SKM-1 treated with dmso at 0.1 percent for 144 hours (cell line): ENCODE results near the gene PTPRD.
"Not testable (repeated sequence)": the region's sequence is repeated elsewhere in the genome, so short reads cannot be mapped to it uniquely, and the experiment has no call there.

Experiments
- DNase-seq: peaks from one replicate; lab custom pipeline; 2025; ENCODE audit not compliant: unreplicated experiment; lab: John Stamatoyannopoulos, UW

Gene PTPRD

DNA sequence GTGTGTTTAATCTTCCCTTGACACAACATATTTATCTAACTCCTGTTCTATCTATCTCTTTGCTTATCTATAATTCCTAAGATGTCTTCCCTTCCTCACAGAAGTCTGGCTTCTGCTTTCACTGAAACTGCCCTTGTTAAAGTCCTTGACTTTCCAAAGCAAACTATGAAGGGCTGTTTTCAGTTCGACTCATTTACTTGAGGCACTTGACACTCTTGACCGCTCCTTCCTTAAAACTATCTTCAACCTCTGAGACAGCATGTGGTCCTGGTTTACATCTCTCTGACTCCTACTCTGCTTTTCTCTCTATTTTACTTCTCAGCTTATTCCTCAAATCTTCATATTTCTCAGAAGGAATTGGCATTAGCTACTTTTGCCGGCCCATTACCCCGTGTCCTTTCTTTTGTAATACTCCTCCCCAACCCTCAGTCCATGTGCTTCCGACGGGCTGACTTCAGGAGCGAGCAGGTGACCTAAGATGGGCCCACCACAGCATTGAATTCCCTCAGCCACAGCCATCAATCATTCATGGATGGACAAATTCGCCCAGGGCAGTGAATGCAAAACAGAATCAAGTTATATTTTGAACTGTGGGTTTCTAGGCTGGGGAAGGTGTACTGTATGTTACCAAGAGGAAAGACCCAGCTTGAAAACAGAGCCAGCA, 1089.2 kb downstream of the PTPRD start:
- DNase-seq = no peak

DNA sequence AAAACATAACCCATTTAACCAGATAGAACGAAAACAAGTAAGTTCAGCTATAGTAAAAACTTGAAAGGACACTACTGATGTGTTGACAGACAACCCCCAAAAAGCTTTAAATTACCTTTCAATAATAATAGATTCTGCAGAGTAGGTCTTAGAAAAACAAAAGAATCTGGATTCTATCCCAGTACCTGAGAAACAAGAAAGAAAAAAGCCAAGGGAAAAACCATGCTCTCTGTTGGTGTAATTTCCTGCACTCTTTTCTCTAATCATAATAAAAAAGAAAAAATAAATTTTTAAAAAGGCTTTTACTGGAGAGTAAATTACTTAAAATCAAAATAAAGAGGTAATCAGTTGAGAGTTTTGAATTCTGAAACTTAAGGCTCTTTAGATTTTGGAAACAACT, 1090.4 kb downstream of the PTPRD start:
- DNase-seq = no peak

DNA sequence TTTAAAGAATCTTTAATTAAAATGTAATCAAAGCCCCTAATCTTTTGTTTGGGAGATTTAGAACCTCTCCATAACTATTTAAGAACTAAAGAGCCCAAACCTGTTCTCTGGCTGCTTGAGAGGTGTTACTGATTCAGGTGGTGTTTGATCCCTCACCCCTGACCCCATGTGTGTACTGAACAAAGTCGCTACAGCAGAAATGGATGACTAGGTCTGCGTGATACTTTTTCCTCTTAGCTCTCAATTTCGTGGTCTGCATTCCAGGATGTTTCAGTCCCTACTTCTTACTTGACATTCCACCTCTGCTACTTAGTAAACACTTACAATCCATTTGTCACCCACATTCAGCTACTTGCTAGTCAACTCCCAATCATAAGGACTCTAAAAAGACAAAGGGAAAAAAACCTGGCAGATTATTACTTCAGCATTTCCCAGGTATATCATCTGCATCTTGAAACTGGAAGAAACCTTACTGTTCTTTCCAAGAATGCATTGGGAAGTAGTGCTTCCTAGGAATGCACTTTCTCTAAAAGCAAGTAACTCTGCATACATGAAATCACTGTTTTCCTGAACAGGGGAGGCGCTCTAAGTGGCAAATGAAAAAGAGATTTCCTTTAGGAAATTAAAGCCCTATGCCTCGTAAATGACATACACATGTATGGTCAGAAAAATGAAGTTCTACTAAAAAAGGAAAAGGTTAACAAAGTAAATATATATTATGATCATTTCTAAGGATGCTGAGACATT, 1091.6 kb downstream of the PTPRD start:
- no peak for DNase-seq

DNA sequence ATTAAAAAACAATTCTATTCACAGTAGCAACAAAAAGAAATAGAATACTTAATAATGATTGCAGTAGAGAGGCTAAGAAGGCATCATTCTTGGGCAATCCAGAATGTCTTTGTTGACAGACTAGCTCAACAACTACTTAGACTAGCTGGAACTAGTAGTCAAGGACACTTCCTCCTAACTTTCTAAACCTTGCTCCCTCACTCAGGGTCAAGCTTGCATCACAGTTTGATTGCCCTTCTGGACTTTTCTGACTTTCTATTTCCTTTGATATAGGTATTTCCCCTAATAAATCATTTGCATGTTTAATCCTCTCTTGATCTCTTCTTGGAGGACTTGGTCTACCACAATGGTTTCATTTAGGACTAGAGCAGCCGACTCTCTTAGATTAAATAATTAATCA, 1107.9 kb downstream of the PTPRD start:
- no peak for DNase-seq

DNA sequence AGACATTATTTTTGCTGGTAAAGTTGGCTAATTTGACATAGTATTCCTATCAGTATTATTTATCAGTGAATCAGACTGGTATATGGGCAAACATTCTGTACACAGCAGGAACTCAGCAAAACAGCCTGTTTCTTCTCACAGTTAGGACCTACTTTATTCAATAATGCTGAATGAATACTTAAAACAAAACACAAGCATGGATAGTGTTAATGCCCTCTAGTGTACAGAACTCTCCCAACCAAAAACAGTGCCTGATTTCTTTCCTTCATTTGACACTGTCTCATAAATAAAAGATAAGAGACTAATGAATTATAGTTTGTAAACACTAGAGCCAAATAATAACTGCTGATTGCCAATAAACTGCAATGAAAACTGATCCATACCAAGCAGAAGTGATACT, 1113.3 kb downstream of the PTPRD start:
- no peak for DNase-seq

DNA sequence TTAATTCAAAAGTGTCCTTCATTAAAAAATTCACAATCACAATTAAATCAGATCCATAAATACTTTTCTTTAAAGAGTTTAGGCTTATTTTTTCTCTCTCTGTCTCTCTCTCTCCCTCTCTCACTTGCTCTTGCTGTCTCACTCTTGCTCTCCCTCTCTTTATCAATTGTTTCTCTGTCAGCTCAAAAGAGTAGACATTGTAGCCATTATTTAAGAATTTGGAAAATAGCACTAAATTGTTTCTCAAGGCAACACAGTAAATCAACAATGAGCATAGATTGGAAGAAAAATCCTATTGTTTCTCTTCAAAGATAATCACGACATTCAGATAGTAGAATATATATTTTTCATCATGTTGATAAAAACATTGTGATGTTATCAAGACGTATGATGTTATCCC, 1114.0 kb downstream of the PTPRD start:
- DNase-seq = no peak

DNA sequence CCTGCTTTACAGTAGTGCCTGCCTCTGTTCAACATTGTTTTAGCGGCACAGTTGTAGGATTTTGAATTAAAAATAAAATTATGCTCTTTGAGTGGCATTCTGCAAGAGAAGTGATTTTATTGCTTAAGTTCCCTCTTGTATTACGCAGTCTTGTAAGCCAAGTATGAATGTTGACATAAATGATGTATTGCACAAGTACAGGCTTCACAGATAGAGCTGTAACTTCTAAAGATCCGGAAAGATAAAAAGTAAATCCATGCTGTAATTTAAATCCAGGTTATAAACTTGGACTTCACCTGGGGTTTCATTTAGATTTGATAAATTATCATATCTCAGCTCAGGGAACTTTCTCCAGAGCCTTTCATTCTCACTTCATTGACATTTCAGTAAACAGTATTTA, 1114.7 kb downstream of the PTPRD start:
- DNase-seq = peak; percentile 50

DNA sequence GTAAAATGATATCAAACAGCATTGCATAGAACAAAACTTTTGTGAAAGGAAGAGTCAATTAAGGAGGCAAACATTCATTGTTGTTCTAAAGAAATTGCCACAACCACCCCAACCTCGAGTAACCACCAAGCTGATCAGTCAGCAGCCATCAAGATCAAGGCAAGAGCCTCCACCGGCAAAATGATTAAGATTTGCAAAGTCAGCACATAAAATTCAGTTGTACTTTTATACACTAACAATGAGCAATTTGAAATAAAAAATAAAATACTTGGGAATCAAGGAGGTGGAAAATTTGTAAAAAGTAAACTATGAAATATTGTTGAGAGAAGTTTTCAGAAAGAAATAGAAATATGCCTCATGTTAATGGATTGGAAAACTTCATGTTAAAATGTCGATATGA, 1118.5 kb downstream of the PTPRD start:
- DNase-seq = no peak

DNA sequence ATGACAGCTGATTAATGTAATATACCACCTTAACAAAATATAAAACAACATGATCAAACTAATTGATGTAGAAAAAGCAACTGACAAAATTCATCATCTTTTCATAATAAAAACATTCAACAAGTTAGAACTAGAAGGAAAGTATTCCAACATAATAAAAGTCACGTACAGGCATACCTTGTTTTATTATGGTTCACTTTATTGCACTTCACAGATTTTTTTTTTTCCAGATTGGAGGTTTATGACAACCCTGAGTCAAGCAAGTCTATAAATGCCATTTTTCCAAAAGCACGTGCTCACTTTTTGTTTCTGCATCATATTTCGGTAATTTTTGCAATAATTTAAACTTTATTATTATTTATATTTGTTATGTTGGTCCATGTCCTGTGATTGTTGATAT, 1120.3 kb downstream of the PTPRD start:
- DNase-seq = no peak

DNA sequence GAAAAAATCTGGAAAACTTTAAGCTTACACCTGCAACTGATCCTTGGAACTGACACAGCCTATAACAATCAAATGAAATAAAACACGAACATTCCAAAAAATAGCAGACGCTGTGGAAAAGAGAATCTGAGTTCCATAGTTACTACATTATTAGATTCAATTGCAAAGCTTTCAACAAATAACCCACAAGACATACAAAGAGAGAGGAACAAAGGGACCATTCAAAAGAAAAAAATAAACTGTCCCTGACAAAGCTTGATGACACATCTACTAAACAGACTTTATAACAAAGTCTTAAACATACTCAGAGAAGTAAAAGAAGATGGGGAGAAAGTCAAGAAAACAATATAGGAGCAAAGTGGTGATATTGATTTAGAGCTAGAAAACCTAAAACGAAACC, 1123.6 kb downstream of the PTPRD start:
- no peak for DNase-seq

DNA sequence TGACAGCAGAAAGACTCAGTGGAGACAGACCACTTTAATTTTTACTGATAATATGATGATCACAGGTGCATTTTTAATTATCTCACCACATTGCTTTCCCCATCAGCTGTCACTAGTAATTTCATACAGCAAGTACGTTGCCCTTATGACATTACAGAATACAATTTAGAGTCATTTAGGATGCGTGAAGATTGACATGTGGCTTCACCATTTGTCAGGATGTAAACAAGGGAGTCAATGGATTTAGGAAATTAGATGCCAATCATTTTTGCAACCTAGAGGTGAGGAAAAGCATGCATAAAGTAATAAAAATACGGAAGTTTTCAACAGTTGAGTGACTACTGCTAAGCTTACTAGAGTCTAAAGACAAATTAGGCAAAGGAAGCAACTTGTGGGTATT, 1129.6 kb downstream of the PTPRD start:
- no peak for DNase-seq

DNA sequence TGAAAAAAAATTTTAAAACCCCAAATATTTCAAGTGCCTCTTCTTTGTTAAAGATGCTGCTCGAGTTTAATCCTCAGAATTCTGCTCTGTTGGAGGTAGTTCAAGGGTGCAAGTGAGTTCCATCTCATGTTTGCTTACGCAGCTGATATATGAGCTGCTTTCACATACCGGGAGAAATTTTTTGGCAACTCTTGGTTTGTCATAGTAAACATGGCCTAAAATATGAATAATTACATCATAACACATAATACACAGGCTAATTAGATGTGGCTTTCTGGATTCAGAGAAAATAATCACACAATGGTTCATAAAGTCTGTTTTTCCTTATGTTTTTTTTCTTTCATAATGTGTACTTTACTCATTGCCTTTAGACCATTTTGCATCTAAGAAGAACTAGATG, 1134.1 kb downstream of the PTPRD start:
- DNase-seq = no peak

DNA sequence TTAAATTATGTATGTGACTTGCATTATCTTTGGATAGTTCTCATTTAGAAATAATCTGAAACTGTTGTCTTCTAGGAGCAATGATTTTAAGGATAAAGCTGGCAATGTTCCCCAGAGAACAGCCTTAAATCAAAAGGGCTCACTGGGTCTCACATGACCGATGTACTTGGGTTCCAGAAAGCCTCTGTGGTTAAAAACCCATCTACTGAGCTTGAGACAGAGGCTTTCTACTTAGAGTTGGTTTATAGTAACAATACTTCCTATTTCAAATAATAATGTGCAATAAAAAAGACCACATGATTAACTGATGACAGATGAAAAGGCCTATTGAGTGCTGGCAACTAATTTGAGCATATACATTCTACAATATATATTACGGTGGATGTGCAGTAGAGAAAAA, 1143.5 kb downstream of the PTPRD start:
- no peak for DNase-seq

DNA sequence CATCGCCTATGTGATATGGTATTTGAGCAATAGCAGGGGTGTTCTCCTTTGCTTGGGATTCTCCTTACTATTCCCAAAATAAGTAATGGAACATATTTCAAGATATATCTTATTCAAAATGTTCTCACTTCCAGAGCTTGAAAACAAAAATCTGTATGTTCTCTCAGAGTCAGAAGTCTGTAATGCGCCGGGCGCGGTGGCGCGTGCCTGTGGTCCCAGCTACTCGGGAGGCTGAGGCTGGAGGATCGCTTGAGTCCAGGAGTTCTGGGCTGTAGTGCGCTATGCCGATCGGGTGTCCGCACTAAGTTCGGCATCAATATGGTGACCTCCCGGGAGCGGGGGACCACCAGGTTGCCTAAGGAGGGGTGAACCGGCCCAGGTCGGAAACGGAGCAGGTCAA, 1170.9 kb downstream of the PTPRD start:
- not testable (repeated sequence) for DNase-seq

DNA sequence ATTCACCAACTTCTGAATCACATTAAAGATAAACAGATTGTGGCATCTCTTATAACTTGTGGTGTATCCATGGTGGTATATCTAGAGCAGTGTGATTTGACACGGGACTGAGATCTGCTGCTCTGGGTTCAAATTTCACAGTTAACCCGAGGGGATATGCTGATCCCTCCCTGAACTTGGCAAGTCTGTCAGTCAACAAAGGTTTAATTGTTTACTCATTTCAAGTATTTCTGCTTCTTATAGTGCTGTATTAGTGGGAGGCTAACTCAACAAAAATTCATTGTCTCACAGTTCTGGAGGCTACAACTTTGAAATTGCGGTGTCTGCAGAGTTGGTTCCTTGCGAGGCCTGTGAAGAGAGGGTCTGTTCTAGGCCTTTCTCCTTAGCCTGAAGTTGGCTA, 1175.2 kb downstream of the PTPRD start:
- no peak for DNase-seq

DNA sequence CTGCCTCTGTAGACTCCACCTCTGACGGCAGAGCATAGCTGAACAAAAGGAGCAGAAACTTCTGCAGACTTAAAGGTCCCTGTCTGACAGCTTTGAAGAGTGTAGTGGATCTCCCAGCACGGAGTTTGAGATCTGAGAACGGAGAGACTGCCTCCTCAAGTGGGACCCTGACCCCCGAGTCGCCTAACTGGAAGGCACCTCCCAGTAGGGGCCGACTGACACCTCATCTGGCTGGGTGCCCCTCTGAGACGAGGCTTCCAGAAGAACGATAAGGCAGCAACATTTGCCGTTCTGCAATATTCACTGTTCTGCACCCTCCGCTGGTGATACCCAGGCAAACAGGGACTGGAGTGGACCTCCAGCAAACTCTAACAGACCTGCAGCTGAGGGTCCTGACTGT, 1186.3 kb downstream of the PTPRD start:
- not testable (repeated sequence) for DNase-seq

DNA sequence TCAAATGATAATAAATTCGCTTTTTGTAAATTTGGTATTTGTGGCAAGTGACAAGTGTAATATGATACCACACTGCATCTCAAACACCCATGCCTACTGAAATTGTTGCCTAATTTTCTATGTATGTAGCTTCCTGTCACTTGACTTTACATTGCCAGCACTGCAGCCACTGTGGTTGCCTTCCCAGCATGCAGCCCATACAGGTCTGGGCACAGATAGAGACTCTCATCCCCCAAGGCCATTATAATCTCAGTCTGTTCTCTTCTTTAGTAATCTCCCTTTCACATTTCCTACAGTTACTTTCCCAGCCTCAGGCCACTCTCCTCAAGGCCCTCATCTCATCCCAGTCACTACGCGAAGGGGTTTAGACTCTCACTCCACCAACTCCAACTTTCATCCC, 1200.6 kb downstream of the PTPRD start:
- no peak for DNase-seq

DNA sequence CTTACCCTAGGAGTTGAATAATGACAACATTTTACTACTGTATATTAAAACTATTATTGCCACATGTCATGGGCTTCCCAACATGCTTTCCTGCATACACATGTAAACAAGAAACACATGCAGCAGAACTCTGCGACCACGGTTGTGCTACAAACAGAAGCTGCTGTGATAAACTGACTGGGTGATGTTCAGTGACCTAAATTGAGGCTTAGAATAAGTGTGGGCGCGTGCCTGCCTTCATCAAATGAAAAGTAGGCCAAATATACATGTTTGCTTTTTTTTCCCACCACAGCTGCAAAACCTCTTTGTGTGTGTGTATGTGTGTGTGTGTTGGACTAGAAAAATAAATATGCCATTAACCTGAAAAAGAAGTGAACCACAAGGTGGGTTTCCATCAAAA, 1202.1 kb downstream of the PTPRD start:
- no peak for DNase-seq

DNA sequence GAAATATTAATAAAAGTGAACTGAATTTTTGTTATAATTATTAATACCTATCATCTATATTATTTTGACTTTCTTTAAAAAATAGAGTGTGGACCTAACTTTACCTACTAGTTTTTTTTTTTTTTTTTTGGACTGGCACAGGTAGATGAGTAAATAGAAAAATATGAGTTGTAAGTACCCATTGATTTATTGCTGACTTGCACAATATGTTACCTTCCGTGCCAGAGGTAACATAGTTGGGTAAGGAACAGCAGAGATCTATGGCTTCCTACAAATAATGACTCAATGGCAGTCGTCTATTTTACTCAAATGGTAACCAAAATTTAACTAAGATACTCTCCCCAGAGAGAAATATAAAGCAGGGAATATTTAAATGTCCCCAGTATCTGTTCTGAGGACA, 1212.8 kb downstream of the PTPRD start:
- DNase-seq = no peak

DNA sequence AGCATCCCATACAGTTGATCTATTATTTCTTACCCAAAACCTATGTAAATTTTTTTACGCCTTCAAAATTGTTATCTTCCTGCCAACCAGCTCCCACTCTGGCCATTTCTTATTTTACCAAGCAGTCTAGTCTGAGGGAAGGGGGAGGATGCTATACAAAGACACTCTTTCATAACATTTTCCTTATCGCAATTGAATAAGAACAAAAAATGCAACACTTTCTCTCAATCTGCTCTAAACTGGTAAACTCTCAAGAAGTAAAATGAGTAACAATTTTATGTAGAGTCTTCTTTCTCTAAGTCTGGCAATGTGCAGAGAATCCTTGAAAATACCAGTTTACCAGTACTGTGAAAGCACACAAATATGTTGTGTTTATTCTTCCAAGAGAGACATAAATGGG, 1216.3 kb downstream of the PTPRD start:
- no peak for DNase-seq

DNA sequence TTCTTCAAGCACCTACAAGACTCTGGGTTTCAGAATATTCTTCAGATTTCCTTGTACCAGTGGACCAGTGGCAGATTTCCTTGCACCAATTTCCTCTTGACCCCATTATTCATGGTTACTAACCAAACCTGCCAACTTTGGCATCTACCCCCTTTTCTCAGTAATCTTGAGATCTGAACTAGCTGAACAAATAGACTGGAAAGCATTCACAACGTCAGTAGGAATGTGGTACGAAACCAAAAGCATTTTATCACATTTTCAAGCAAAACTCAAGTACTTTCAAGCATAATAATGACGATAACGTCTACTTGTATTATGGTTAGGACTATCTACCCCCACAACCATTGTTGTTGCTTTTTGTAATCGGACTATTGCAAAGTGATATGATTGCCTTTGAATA, 1217.3 kb downstream of the PTPRD start:
- DNase-seq = no peak

DNA sequence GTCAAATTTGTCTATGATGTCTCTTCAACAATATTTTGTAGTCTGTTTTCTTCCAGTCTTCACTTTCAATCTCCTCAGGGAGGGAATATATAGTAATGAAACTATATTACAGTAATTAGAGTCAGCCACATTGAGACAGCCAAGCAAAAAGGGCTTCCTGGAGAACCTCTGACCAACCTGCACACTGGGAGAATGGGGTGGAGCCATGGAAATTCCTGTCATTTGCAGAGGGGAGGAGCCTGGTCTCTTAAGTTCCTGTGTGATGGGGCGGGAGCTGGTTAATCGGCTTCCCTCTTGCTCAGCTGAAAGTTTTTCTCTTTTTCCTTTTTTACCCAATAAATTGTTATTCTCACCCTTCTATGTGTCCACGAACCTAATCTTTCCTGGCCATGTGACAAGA, 1220.0 kb downstream of the PTPRD start:
- no peak for DNase-seq

DNA sequence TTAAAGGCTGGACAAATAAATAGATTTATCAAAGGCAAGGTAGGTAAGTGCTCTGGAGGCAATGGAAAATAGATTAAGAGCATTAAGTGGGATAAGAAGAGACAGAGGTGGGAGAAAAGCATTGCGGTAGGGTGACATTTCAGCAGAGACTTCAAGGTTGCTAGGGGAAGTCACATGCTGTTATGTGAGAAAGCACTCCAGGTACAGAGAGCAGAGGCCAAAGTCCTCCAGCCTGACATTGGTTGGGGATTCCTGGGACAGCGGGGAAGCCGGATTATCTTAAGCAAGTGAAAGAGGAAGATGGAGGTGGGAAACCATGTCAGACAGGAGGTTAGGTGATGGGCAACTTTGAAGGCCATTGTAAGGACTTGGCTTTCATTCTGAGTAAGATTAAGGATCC, 1222.9 kb downstream of the PTPRD start:
- no peak for DNase-seq
